ENCODE measurements around the gene UBE2R2.

DNA sequence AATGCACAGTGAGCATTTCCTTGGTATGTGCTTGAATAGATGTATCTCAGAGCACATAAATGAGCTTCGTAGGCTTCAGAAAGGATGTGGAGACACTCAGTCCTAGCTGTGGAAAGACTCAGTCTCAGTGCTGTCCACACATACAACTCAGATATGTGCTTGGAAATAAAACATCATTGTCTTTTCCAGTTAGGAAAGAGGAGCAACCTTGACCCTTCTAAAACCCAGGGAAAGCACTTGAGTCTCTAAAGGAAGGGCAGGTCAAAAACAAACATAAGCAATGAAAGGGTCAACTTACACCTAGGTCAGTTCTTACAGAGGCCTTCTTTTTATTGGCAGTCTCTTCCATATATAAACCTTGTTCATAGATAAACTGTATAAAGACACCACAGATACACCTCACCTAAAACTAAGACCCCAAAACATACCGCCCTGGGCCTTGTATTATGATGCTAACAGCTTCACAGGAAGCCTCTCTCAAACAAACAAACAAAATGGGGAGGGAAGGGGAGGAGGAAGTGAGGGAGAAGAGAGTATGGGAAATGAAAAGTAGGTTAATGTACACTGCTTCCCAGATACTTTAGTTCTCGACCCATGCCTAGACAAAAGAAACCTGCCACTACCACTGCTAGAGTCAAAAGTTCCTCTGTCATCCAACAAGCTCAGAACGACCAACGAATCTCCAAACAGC, 117.4 kb downstream of the UBE2R2 start:
- TF ChIP-seq, protein P1, sequence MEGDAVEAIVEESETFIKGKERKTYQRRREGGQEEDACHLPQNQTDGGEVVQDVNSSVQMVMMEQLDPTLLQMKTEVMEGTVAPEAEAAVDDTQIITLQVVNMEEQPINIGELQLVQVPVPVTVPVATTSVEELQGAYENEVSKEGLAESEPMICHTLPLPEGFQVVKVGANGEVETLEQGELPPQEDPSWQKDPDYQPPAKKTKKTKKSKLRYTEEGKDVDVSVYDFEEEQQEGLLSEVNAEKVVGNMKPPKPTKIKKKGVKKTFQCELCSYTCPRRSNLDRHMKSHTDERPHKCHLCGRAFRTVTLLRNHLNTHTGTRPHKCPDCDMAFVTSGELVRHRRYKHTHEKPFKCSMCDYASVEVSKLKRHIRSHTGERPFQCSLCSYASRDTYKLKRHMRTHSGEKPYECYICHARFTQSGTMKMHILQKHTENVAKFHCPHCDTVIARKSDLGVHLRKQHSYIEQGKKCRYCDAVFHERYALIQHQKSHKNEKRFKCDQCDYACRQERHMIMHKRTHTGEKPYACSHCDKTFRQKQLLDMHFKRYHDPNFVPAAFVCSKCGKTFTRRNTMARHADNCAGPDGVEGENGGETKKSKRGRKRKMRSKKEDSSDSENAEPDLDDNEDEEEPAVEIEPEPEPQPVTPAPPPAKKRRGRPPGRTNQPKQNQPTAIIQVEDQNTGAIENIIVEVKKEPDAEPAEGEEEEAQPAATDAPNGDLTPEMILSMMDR (IDR thresholded peaks at IDR 0.05; ENCODE audit: low read depth, low read length), result no peak
- TF ChIP-seq POLR2A (IDR thresholded peaks at IDR 0.05; ENCODE audit: extremely low read depth, insufficient read length) (no peak), MAX (IDR thresholded peaks at IDR 0.05; ENCODE audit: low read depth, low read length) (no peak), MYC (IDR thresholded peaks at IDR 0.05; ENCODE audit: low read depth, low read length) (no peak)
